ENCODE data around the gene IL20RA. TPM values are rescaled to one million over a fixed set of nuclear protein-coding genes. Genes with fewer than 3 reads are reported as not detected.

The IL20RA gene
- total and polyA plus RNA-seq, 2 experiments from 2014 or later: 2.6 to 3.5 TPM

DNA sequence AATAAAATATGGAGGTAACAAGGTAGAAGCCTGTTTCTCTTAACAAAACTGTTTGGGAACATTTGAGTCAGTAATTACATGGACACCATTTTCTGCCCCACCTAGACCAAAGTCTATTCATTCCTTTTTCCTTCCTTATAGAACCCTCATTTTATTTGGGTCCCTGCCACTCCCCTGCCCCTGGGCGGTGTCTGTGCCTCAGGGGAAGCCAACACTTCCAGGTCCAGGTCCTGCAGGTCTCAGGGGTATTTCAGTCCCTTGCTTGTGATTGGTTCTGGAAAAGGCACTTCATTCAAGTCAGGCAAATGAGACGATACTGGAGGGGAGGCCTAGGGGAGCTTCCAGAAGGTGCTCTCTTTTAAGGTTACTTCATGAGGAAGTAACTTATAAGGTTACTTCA lies 80.4 kb downstream of the IL20RA start:
- Mint-ChIP-seq H3K4me3 (no peak overlapping the region), H3K27ac (no peak overlapping the region), H3K4me1 (peaks cover 19% of the 10 kb centered on the region), H3K36me3 (ENCODE audit: low read depth) (no peaks in the 10 kb centered on the region; the same call in 2 of the 3 replicates), H3K27me3 (ENCODE audit: insufficient read depth, low read depth, poor library complexity) (peaks cover 6% of the 10 kb centered on the region), H3K9me3 (no peaks in the 10 kb centered on the region)
- TF ChIP-seq ZNF331 (CRISPR knock-in tag; IDR thresholded peaks at IDR 0.05; ENCODE audit: low read depth) (no peak), STAT1 (IDR thresholded peaks at IDR 0.05; ENCODE audit: unreplicated experiment) (no peak), EZH2phosphoT487 (IDR thresholded peaks at IDR 0.05; ENCODE audit: unreplicated experiment) (no peak), EZH2 (IDR thresholded peaks at IDR 0.05; ENCODE audit: low read depth, unreplicated experiment) (no peak), NANOG (IDR thresholded peaks at IDR 0.05; ENCODE audit: borderline replicate concordance) (no peak), ZNF114 (CRISPR knock-in tag; IDR thresholded peaks at IDR 0.05) (no peak)
- H3K9me2 ChIP-seq (ENCODE audit: insufficient read depth): no peaks in the 10 kb centered on the region
- H3K4me3 ChIP-seq: no peak overlapping the region
- no peaks in the 10 kb centered on the region for H3K79me2 ChIP-seq (replicated peaks; ENCODE audit: insufficient read depth)
- H3K36me3 ChIP-seq (ENCODE audit: insufficient read depth): no peaks in the 10 kb centered on the region
- no peaks in the 10 kb centered on the region for H3K27me3 ChIP-seq (ENCODE audit: insufficient read depth)
- ATAC-seq (no peak), DNase-seq (ENCODE audit: low spot score) (no peak)
- H3K4me2 ChIP-seq: no peak overlapping the region
- H3K4me1 ChIP-seq (ENCODE audit: insufficient read depth): peaks cover 25% of the 10 kb centered on the region
- no peaks in the 10 kb centered on the region for H3F3A ChIP-seq (replicated peaks; ENCODE audit: low read depth)
- no peak overlapping the region for H3K27ac ChIP-seq (ENCODE audit: low read depth)
- H2AFZ ChIP-seq: no peak overlapping the region
- no peaks in the 10 kb centered on the region for H4K20me1 ChIP-seq (replicated peaks; ENCODE audit: insufficient read depth)

- Histone ChIP-seq H4K20me1 (replicated peaks; ENCODE audit: insufficient read depth) (no peaks in the 10 kb centered on the region), H3K27ac (ENCODE audit: low read depth) (no peak overlapping the region), H3K4me3 (no peak overlapping the region), H3K4me2 (no peak overlapping the region), H3K79me2 (replicated peaks; ENCODE audit: insufficient read depth) (no peaks in the 10 kb centered on the region), H3F3A (replicated peaks; ENCODE audit: low read depth) (no peaks in the 10 kb centered on the region), H3K9me2 (ENCODE audit: insufficient read depth) (no peaks in the 10 kb centered on the region), H3K27me3 (ENCODE audit: insufficient read depth) (no peaks in the 10 kb centered on the region), H3K4me1 (ENCODE audit: insufficient read depth) (peaks cover 36% of the 10 kb centered on the region), H2AFZ (no peak overlapping the region), H3K36me3 (ENCODE audit: insufficient read depth) (no peaks in the 10 kb centered on the region)
- no peak for TF ChIP-seq ZNF114 (CRISPR knock-in tag; IDR thresholded peaks at IDR 0.05)
- TF ChIP-seq JUNB (IDR thresholded peaks at IDR 0.05; ENCODE audit: unreplicated experiment): no peak
- no peak for TF ChIP-seq STAT1 (IDR thresholded peaks at IDR 0.05; ENCODE audit: unreplicated experiment)
- no peak for TF ChIP-seq EZH2 (IDR thresholded peaks at IDR 0.05; ENCODE audit: low read depth, unreplicated experiment)
- no peak for TF ChIP-seq POLR2AphosphoS5 (IDR thresholded peaks at IDR 0.05; ENCODE audit: low read depth)
- TF ChIP-seq NANOG (IDR thresholded peaks at IDR 0.05; ENCODE audit: borderline replicate concordance): no peak
- TF ChIP-seq, protein P1, sequence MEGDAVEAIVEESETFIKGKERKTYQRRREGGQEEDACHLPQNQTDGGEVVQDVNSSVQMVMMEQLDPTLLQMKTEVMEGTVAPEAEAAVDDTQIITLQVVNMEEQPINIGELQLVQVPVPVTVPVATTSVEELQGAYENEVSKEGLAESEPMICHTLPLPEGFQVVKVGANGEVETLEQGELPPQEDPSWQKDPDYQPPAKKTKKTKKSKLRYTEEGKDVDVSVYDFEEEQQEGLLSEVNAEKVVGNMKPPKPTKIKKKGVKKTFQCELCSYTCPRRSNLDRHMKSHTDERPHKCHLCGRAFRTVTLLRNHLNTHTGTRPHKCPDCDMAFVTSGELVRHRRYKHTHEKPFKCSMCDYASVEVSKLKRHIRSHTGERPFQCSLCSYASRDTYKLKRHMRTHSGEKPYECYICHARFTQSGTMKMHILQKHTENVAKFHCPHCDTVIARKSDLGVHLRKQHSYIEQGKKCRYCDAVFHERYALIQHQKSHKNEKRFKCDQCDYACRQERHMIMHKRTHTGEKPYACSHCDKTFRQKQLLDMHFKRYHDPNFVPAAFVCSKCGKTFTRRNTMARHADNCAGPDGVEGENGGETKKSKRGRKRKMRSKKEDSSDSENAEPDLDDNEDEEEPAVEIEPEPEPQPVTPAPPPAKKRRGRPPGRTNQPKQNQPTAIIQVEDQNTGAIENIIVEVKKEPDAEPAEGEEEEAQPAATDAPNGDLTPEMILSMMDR (conservative IDR thresholded peaks at IDR 0.05; ENCODE audit: low read depth in 2 of 2): no peak
- TF ChIP-seq, protein P2, sequence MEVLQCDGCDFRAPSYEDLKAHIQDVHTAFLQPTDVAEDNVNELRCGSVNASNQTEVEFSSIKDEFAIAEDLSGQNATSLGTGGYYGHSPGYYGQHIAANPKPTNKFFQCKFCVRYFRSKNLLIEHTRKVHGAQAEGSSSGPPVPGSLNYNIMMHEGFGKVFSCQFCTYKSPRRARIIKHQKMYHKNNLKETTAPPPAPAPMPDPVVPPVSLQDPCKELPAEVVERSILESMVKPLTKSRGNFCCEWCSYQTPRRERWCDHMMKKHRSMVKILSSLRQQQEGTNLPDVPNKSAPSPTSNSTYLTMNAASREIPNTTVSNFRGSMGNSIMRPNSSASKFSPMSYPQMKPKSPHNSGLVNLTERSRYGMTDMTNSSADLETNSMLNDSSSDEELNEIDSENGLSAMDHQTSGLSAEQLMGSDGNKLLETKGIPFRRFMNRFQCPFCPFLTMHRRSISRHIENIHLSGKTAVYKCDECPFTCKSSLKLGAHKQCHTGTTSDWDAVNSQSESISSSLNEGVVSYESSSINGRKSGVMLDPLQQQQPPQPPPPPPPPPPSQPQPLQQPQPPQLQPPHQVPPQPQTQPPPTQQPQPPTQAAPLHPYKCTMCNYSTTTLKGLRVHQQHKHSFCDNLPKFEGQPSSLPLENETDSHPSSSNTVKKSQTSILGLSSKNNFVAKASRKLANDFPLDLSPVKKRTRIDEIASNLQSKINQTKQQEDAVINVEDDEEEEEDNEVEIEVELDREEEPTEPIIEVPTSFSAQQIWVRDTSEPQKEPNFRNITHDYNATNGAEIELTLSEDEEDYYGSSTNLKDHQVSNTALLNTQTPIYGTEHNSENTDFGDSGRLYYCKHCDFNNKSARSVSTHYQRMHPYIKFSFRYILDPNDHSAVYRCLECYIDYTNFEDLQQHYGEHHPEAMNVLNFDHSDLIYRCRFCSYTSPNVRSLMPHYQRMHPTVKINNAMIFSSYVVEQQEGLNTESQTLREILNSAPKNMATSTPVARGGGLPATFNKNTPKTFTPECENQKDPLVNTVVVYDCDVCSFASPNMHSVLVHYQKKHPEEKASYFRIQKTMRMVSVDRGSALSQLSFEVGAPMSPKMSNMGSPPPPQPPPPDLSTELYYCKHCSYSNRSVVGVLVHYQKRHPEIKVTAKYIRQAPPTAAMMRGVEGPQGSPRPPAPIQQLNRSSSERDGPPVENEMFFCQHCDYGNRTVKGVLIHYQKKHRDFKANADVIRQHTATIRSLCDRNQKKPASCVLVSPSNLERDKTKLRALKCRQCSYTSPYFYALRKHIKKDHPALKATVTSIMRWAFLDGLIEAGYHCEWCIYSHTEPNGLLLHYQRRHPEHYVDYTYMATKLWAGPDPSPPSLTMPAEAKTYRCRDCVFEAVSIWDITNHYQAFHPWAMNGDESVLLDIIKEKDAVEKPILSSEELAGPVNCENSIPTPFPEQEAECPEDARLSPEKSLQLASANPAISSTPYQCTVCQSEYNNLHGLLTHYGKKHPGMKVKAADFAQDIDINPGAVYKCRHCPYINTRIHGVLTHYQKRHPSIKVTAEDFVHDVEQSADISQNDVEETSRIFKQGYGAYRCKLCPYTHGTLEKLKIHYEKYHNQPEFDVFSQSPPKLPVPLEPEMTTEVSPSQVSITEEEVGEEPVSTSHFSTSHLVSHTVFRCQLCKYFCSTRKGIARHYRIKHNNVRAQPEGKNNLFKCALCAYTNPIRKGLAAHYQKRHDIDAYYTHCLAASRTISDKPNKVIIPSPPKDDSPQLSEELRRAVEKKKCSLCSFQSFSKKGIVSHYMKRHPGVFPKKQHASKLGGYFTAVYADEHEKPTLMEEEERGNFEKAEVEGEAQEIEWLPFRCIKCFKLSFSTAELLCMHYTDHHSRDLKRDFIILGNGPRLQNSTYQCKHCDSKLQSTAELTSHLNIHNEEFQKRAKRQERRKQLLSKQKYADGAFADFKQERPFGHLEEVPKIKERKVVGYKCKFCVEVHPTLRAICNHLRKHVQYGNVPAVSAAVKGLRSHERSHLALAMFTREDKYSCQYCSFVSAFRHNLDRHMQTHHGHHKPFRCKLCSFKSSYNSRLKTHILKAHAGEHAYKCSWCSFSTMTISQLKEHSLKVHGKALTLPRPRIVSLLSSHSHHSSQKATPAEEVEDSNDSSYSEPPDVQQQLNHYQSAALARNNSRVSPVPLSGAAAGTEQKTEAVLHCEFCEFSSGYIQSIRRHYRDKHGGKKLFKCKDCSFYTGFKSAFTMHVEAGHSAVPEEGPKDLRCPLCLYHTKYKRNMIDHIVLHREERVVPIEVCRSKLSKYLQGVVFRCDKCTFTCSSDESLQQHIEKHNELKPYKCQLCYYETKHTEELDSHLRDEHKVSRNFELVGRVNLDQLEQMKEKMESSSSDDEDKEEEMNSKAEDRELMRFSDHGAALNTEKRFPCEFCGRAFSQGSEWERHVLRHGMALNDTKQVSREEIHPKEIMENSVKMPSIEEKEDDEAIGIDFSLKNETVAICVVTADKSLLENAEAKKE (CRISPR knock-in tag; IDR thresholded peaks at IDR 0.05): no peak
- H3K27me3 Mint-ChIP-seq (ENCODE audit: insufficient read depth, low read depth, poor library complexity): peaks cover 7% of the 10 kb centered on the region
- H3K36me3 Mint-ChIP-seq (ENCODE audit: low read depth): no peaks in the 10 kb centered on the region
- ATAC-seq (no peak), DNase-seq (ENCODE audit: low spot score) (no peak)
- peaks cover 29% of the 10 kb centered on the region for H3K4me1 Mint-ChIP-seq
- H3K9me3 Mint-ChIP-seq: no peaks in the 10 kb centered on the region
- no peak overlapping the region for H3K4me3 Mint-ChIP-seq
- H3K27ac Mint-ChIP-seq: no peak overlapping the region
Observed at GRCh38 chr6:136963259-136963658, 81.5 kb downstream of the IL20RA start.
